GM21723 (cell line): ENCODE measurements around the gene ZFPL1.

Source experiments
- ATAC-seq: cut with Tn5 transposase; IDR thresholded peaks from one replicate; pipeline ENCODE4 v1.9.1; 2021; ENCODE audit warnings: mild to moderate bottlenecking, moderate library complexity; ENCODE audit not compliant: unreplicated experiment

The ZFPL1 gene

DNA sequence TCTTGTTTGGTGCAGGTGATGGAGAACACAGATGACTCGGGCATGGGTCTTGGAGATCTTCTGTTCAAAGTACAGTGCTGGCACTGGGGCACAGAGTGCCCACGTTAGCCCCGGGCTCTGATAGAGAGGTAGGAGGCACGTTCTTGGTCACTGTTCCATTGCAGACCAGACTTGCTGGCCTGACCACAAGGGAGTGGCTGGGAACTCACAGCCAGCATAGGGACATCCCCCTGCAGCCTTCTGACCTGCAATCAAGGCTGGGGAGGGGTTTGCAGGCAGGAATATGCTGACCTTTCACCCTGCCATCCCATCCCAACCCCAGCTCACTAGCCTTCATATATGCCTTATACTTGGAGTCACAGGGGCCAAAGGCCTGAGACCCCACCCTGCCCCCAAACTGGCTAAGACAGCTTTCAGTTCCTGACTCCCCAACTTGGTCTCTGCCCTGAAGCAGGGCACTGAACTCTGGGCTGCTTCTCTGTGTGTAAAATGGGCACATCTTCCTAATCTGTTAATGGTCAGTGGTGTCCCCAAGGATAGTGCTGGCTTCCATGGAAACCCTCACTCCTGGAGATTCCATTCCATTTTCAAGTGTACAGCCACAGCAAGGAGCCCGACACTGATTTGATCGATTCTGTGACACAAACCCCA, 42.7 kb downstream of the ZFPL1 start:
- no peak for ATAC-seq

- no peak for ATAC-seq
Observed at GRCh38 chr11:65127473-65128181, 43.6 kb downstream of the ZFPL1 start.

GRCh38 chr11:65128182-65129145, 44.4 kb downstream of the ZFPL1 start:
- no peak for ATAC-seq

GRCh38 chr11:65129649-65130441, 45.8 kb downstream of the ZFPL1 start:
- no peak for ATAC-seq

DNA sequence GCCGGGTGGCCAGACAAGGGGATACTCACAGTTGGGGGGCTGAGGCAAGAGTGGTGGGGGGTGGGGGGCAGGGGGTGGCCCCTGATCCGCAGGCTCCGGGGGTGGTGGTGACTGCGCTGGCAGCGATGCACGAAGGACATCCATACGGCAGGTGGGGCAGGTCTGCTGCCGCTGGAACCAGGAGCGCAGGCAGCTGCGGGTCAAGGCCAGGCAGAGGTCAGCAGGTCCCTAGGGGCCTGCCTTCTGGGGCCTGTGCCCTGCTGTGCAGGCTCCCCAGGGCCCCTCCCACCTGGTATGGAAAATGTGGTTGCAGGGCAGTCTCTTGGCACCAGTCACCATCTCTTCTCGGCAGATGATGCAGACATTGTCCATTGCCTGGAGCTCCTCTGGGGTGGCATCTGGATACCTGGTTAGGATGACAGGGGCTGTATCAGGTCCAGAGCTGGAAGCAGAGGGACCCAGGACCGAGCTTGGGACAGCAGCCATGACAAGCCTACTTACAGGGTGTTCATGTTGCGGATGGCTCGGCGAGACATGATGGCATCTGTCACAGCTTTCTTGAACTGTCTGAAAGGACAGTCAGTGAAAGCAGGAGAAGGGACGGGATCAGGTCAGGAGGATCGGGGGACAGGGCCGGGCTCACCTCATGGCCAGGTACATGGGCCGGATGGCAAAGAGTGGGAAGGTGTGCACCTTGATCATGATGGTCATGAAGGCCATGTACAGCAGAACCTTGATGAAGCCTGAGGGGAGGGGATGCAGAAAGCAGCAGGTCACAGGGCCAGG, 46.8 kb downstream of the ZFPL1 start:
- ATAC-seq: no peak

DNA sequence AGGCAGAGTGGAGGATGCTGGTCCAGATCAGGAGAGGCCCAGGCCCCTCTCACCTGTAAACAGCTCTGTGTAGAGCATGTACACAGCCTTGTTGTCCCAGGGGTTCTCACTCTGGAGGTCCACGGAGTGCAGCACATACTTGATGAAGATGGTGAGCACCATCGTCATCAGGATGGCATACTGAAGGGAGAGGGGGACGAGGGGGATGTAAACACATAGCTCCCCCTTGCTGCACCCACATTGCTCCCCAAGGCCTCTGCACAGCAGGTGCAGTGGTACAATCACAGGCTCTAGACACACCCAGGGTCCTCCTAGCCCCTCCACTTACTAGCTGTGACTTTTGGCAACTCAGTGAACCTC, 47.4 kb downstream of the ZFPL1 start:
- ATAC-seq: no peak

GRCh38 chr11:65131895-65132237, 47.8 kb downstream of the ZFPL1 start:
- no peak for ATAC-seq

GRCh38 chr11:65132238-65132987, 48.4 kb downstream of the ZFPL1 start:
- peak; percentile 43 for ATAC-seq

- no peak for ATAC-seq
Observed at GRCh38 chr11:65132988-65133700, 49.1 kb downstream of the ZFPL1 start.

- no peak for ATAC-seq
Observed at GRCh38 chr11:65133724-65134123, 49.7 kb downstream of the ZFPL1 start.

DNA sequence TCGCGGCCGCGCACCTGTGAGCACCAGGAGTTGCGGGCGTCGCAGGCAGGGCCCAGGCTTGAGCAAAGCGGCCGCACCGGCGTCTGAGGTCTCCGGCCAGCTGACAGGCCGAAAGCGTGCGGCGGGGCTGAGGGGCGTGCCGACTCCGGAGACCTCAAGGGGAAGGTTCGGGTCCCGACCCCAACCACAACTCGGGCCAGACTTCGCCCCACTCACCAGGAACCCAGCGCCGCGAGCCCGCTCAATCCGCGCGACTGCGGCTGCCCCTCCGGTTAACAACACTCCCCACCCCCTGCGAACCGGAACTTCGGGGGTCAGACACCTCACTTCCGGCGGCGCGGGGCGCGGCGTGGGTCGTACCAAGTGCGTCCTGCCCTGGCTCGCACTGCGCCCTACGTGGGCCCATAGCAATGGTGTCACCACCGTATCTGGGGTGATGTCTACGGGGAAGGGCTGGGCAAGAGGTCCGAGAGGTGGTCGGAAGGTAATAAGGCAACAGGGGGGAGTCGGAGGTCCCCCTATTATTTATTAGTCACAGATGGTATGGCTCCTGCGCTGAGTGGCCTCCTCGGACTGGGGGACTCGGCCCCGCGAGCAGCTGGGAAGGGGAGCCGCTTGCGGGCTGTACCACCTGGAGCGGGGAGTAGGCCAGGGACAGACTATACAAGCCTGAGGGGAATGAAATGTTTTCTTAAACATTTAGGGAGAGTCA, 50.4 kb downstream of the ZFPL1 start, which contains the start of gene SYVN1:
Gene SYVN1 (minus strand): TSS at position 280 of the 712 bp plus-strand sequence. CDS start 918 bp downstream, outside the sequence.
- ATAC-seq: peak; percentile 54

GRCh38 chr11:65134952-65135632, 51.1 kb downstream of the ZFPL1 start:
- ATAC-seq: peak; percentile 67

GRCh38 chr11:65135633-65136145, 51.7 kb downstream of the ZFPL1 start:
- no peak for ATAC-seq

GRCh38 chr11:65136515-65137096, 52.6 kb downstream of the ZFPL1 start:
- ATAC-seq: no peak
